Fibroblast of skin of abdomen (primary cell): ENCODE data around the gene ZER1.
"Not testable (repeated sequence)": the region's sequence is repeated elsewhere in the genome, so short reads cannot be mapped to it uniquely, and the experiment has no call there.

ENCODE experiments used
- DNase-seq: peaks from one replicate; pipeline ENCODE4 v3.0.0-alpha.2; 2013

The ZER1 gene

GRCh38 chr9:128713941-128714573 lies 57.7 kb downstream of the ZER1 start:
- DNase-seq = no peak

GRCh38 chr9:128713411-128713780 lies 58.3 kb downstream of the ZER1 start:
- no peak for DNase-seq

GRCh38 chr9:128712451-128713410 lies 59.0 kb downstream of the ZER1 start:
- DNase-seq = no peak

- no peak for DNase-seq
These were observed 64.3 kb downstream of the ZER1 start for GRCh38 chr9:128707446-128707845.

GRCh38 chr9:128706671-128707381 lies 64.9 kb downstream of the ZER1 start:
- DNase-seq = no peak

GRCh38 chr9:128706045-128706444 lies 65.7 kb downstream of the ZER1 start:
- DNase-seq = no peak

GRCh38 chr9:128705051-128705965 lies 66.4 kb downstream of the ZER1 start:
- DNase-seq = no peak

GRCh38 chr9:128704356-128704670 lies 67.4 kb downstream of the ZER1 start:
- DNase-seq = no peak

GRCh38 chr9:128703616-128704355 lies 67.9 kb downstream of the ZER1 start:
- DNase-seq = no peak

- DNase-seq = peak; percentile 14
These were observed 68.6 kb downstream of the ZER1 start for GRCh38 chr9:128702949-128703615.

GRCh38 chr9:128702445-128702948 lies 69.2 kb downstream of the ZER1 start, which contains the start of gene PKN3:
Gene PKN3 (plus strand): TSS chr9:128702503. CDS start chr9:128702916, 413 bp downstream.
- peak; percentile 77 for DNase-seq

GRCh38 chr9:128701227-128701854 lies 70.4 kb downstream of the ZER1 start:
- no peak for DNase-seq

- not testable (repeated sequence) for DNase-seq
These were observed 72.5 kb downstream of the ZER1 start for GRCh38 chr9:128699096-128699795.

- no peak for DNase-seq
These were observed 74.6 kb downstream of the ZER1 start for GRCh38 chr9:128696923-128697707.

GRCh38 chr9:128694344-128694743 lies 77.4 kb downstream of the ZER1 start:
- no peak for DNase-seq

- not testable (repeated sequence) for DNase-seq
These were observed 78.0 kb downstream of the ZER1 start for GRCh38 chr9:128693738-128694137.

- no peak for DNase-seq
These were observed 81.1 kb downstream of the ZER1 start for GRCh38 chr9:128690684-128691034.

GRCh38 chr9:128689820-128690683 lies 81.7 kb downstream of the ZER1 start:
- DNase-seq = peak; percentile 59
